K562 (cell line): ENCODE results near the gene ADARB2. TPM values are rescaled to one million over a fixed set of nuclear protein-coding genes. Genes with fewer than 3 reads are reported as not detected.

Experiments used
- ATAC-seq: fragments of 200-7000 bp; cut with Tn5 transposase; 3 replicates; pipeline ENCODE4 v1.9.1; 2020; ENCODE audit warnings: moderate library complexity
- BruUV-seq: library from RNA; stranded (reverse); fragments of 400-500 nt; replicated peaks from 2 replicates; lab custom pipeline; 2021; lab: Mats Ljungman, UMichigan
- CTCF ChIA-PET: fragments of 300-600 bp; formaldehyde crosslinking; extraction: SDS; loops from one replicate; lab custom pipeline; 2021; ENCODE audit warnings: low intra/inter-chr PET ratio; lab: Yijun Ruan, JAX
- POLR2A ChIA-PET: fragments of 300-600, 350-650 bp; sonication (Branson Sonifier 250); formaldehyde crosslinking; extraction: SDS; loops from one replicate; lab custom pipeline; 2021; ENCODE audit warnings: antibody characterized with exemption, inconsistent platforms; lab: Yijun Ruan, JAX
- DNase-seq, 4 experiments: peaks; one replicate each; pipeline versions ENCODE4 v3.0.0 to v3.0.0-alpha.2; 2011 to 2018; ENCODE audit warnings: low spot score in 3 of 4, mixed read lengths in 3 of 4; ENCODE audit errors: extremely low read depth in 1 of 4
- FAIRE-seq: peaks from 2 replicates; lab custom pipeline; 2011; peaks lifted over from hg19 to GRCh38; lab: Jason Lieb, UNC
- H2AFZ ChIP-seq: 2 replicates; pipeline ENCODE4 v1.6.0; 2011; ENCODE audit warnings: low read depth, low read length, control low read depth, inconsistent platforms
- H3K27ac ChIP-seq: fragments of 200-600 bp; 3 replicates; pipeline ENCODE4 v1.8.0; 2011; ENCODE audit warnings: low read depth, mild to moderate bottlenecking, control low read depth, inconsistent platforms, low read length, moderate library complexity, mixed read lengths; ENCODE audit errors: extremely low read depth
- H3K27me3 ChIP-seq, 2 experiments: fragments of 300-600 bp in 1 of 2; 2 replicates in 1 of 2; 3 replicates in 1 of 2; pipeline versions ENCODE4 v1.6.0 to v1.8.0; 2011; ENCODE audit warnings: inconsistent platforms in 2 of 2, low read length in 2 of 2, mild to moderate bottlenecking in 1 of 2, mixed read lengths in 1 of 2, moderate library complexity in 1 of 2; ENCODE audit not compliant: control insufficient read depth in 2 of 2, insufficient read depth in 2 of 2
- H3K36me3 ChIP-seq: fragments of 300-600 bp; 3 replicates; pipeline ENCODE4 v1.8.0; 2011; ENCODE audit warnings: mild to moderate bottlenecking, low read length, inconsistent platforms; ENCODE audit not compliant: control insufficient read depth, insufficient read depth
- H3K4me1 ChIP-seq, 2 experiments: fragments of 200-600 bp in 1 of 2; replicated peaks in 1 of 2; 2 replicates in 1 of 2; 3 replicates in 1 of 2; pipeline versions ENCODE4 v1.5.1 to v1.8.0; 2011; ENCODE audit warnings: inconsistent platforms in 2 of 2, low read length in 2 of 2, mild to moderate bottlenecking in 1 of 2, mixed read lengths in 1 of 2, moderate library complexity in 1 of 2; ENCODE audit not compliant: control insufficient read depth in 2 of 2, insufficient read depth in 2 of 2
- H3K4me2 ChIP-seq: 2 replicates; pipeline ENCODE4 v1.6.1; 2011; ENCODE audit warnings: low read length, control low read depth, inconsistent platforms, mixed read lengths; ENCODE audit not compliant: insufficient read depth
- H3K4me3 ChIP-seq: fragments of 200-600 bp; sonication (generic), shearing (Covaris generic); 2 replicates; pipeline ENCODE4 v1.5.1; 2016; ENCODE audit warnings: control low read depth, inconsistent platforms
- H3K79me2 ChIP-seq: fragments of 200-600 bp; 3 replicates; pipeline ENCODE4 v1.8.0; 2011; ENCODE audit warnings: low read length, inconsistent platforms; ENCODE audit not compliant: control insufficient read depth, insufficient read depth
- H3K9ac ChIP-seq, 2 experiments: 2 replicates each; pipeline versions ENCODE4 v1.6.0 to v1.6.1; 2011; ENCODE audit warnings: low read depth in 2 of 2, low read length in 2 of 2, control low read depth in 1 of 2, inconsistent platforms in 1 of 2, mild to moderate bottlenecking in 1 of 2, mixed read lengths in 1 of 2; ENCODE audit not compliant: insufficient read depth in 1 of 2
- H3K9me1 ChIP-seq: one replicate; pipeline ENCODE4 v1.6.0; 2011; ENCODE audit warnings: inconsistent platforms, mild to moderate bottlenecking, low read length, moderate library complexity; ENCODE audit not compliant: control insufficient read depth, insufficient read depth
- H3K9me3 ChIP-seq: replicated peaks from 2 replicates; pipeline ENCODE4 v1.5.1; 2011; ENCODE audit warnings: low read depth, low read length, inconsistent platforms; ENCODE audit not compliant: control insufficient read depth, insufficient read depth
- H4K20me1 ChIP-seq: replicated peaks from 2 replicates; pipeline ENCODE4 v1.6.1; 2011; ENCODE audit warnings: low read length, inconsistent platforms, mixed read lengths; ENCODE audit not compliant: control insufficient read depth, insufficient read depth
- BHLHE40 ChIP-seq: IDR thresholded peaks from 2 replicates; pipeline ENCODE4 v1.6.1; 2011; ENCODE audit warnings: low read length, improper control_type of control experiment
- POLR2AphosphoS2 ChIP-seq: IDR thresholded peaks from 2 replicates; pipeline ENCODE4 v1.6.1; 2012; ENCODE audit warnings: low read length, improper control_type of control experiment
- RB1 ChIP-seq: fragments of 450-650 bp; IDR thresholded peaks from 2 replicates; pipeline ENCODE4 v1.6.1; 2017; ENCODE audit warnings: low read depth, mild to moderate bottlenecking
- RBM17 ChIP-seq: fragments of 200-400 bp; formaldehyde crosslinking; IDR thresholded peaks from 2 replicates; pipeline ENCODE4 v1.6.1; 2017; ENCODE audit warnings: low read depth, mild to moderate bottlenecking, low read length, borderline replicate concordance
- SMAD1 ChIP-seq: fragments of 150-350 bp; IDR thresholded peaks from 2 replicates; pipeline ENCODE4 v1.6.1; 2014; ENCODE audit warnings: low read length, low read depth; ENCODE audit not compliant: partially characterized antibody
- XRCC4 ChIP-seq: IDR thresholded peaks from one replicate; pipeline ENCODE4 v1.6.1; 2011; ENCODE audit not compliant: insufficient read depth, insufficient read length; ENCODE audit errors: extremely low read depth
- ZKSCAN3 ChIP-seq: fragments of 250-450 bp; sonication (Bioruptor Pico); IDR thresholded peaks from 2 replicates; pipeline ENCODE4 v1.4.0; 2020
- ZNF143 ChIP-seq: sonication (generic); formaldehyde crosslinking; IDR thresholded peaks from 2 replicates; pipeline ENCODE4 v1.9.0; 2022; ENCODE audit warnings: mild to moderate bottlenecking, missing genetic modification reagents
- ZNF668 ChIP-seq: fragments of 250-450 bp; sonication (Bioruptor Pico); IDR thresholded peaks from 2 replicates; pipeline ENCODE4 v1.8.0; 2022; ENCODE audit warnings: mild to moderate bottlenecking, inconsistent platforms
- WGBS: fragments of 100-300 bp; shearing (Covaris generic); methylation state at CpG from one replicate; pipeline ENCODE4 v1.1.6; 2016; ENCODE audit warnings: low coverage, mixed read lengths; ENCODE audit not compliant: insufficient coverage; ENCODE audit errors: missing lambda C conversion rate; 5-methylcytosine and 5-hydroxymethylcytosine counted together
- in situ Hi-C: fragments of 300-500 bp; cut with MboI; formaldehyde crosslinking; loops from 4 replicates; pipeline ENCODE4 v1.15.0; 2018; ENCODE audit warnings: inconsistent platforms, mixed read lengths
- intact Hi-C: fragments of 100-400 bp; cut with micrococcal nuclease; formaldehyde crosslinking; loops from 2 replicates; pipeline ENCODE4 v1.14.2; 2022
- polyA plus RNA-seq, 8 experiments: library from polyadenylated mRNA; depleted of rRNA in 4 of 8; stranded (reverse) in 5 of 8; unstranded in 3 of 8; fragments of >200 nt; fragmentation: Nextera tagmentation in 2 of 8; fragmentation: Illumina TruSeq in 1 of 8; extraction: Ambion mirVana in 2 of 8; extraction: Trizol in 1 of 8; gene quantifications; 2 replicates each; pipeline versions ENCODE4 v1.2.1 to v1.2.3, GENCODE V29; 2011 to 2014; ENCODE audit warnings: inconsistent platforms in 1 of 8, missing spikeins in 1 of 8
- total RNA-seq, 7 experiments: library from RNA; depleted of rRNA in 6 of 7; stranded (reverse); fragments of >200 nt in 6 of 7; fragmentation: Illumina TruSeq in 2 of 7; extraction: Trizol in 2 of 7; gene quantifications; 2 replicates each; pipeline versions ENCODE4 v1.2.1 to v1.2.3, GENCODE V29; 2011 to 2021; ENCODE audit warnings: low replicate concordance in 1 of 7
- TF ChIP-seq, protein P1 (sequence below): sonication (generic); formaldehyde crosslinking; IDR thresholded peaks from 2 replicates; pipeline ENCODE4 v1.8.0; 2023; ENCODE audit warnings: mild to moderate bottlenecking, missing genetic modification reagents
- TF ChIP-seq, protein P2 (sequence below): fragments of 150-350 bp; IDR thresholded peaks from 2 replicates; pipeline ENCODE4 v1.6.1; 2014; ENCODE audit warnings: low read depth, mild to moderate bottlenecking, low read length, borderline replicate concordance
- TF ChIP-seq, protein P3 (sequence below): fragments of 450-650 bp; IDR thresholded peaks from 2 replicates; pipeline ENCODE4 v1.6.1; 2017; ENCODE audit warnings: antibody characterized with exemption, mild to moderate bottlenecking

The ADARB2 gene
- total and polyA plus RNA-seq, 9 of the 15 experiments (the other 6 are each of a cell fraction or from before 2014, with no cell fraction given), result not detected

GRCh38 chr10:1449021-1449420, 288.3 kb downstream of the ADARB2 start:
- DNase-seq (no peak), ATAC-seq (no peak), FAIRE-seq (no peak)
- Histone ChIP-seq H4K20me1 (no peaks in the 10 kb centered on the region; the same call in 1 of the 2 replicates), H3K4me1 (no peaks in the 10 kb centered on the region), H3K9ac (no peak overlapping the region), H3K27ac (no peak overlapping the region), H3K9me3 (no peaks in the 10 kb centered on the region), H3K36me3 (no peaks in the 10 kb centered on the region), H3K4me2 (no peak overlapping the region), H2AFZ (no peak overlapping the region), H3K4me3 (no peak overlapping the region), H3K79me2 (no peaks in the 10 kb centered on the region), H3K27me3 (peaks cover 3 to 15% of the 10 kb centered on the region in 2 experiments; a peak in 2 of 5 replicates), H3K9me1 (no peaks in the 10 kb centered on the region)
- in situ Hi-C loops, result no loop called here
- ChIA-PET CTCF (no interaction called here), POLR2A (no interaction called here)
- BruUV-seq, result no TSS peak
- 0% methylated on average over 7 of the region's 7 CpGs for WGBS
- intact Hi-C loops, result no loop called here
- TF ChIP-seq RBM17 (no peak), RB1 (no peak), ZNF668 (no peak), SMAD1 (no peak), XRCC4 (no peak), ZKSCAN3 (CRISPR knock-in tag) (no peak), ZNF143 (CRISPR knock-in tag) (no peak), POLR2AphosphoS2 (no peak), BHLHE40 (no peak)
- TF ChIP-seq, protein P1, sequence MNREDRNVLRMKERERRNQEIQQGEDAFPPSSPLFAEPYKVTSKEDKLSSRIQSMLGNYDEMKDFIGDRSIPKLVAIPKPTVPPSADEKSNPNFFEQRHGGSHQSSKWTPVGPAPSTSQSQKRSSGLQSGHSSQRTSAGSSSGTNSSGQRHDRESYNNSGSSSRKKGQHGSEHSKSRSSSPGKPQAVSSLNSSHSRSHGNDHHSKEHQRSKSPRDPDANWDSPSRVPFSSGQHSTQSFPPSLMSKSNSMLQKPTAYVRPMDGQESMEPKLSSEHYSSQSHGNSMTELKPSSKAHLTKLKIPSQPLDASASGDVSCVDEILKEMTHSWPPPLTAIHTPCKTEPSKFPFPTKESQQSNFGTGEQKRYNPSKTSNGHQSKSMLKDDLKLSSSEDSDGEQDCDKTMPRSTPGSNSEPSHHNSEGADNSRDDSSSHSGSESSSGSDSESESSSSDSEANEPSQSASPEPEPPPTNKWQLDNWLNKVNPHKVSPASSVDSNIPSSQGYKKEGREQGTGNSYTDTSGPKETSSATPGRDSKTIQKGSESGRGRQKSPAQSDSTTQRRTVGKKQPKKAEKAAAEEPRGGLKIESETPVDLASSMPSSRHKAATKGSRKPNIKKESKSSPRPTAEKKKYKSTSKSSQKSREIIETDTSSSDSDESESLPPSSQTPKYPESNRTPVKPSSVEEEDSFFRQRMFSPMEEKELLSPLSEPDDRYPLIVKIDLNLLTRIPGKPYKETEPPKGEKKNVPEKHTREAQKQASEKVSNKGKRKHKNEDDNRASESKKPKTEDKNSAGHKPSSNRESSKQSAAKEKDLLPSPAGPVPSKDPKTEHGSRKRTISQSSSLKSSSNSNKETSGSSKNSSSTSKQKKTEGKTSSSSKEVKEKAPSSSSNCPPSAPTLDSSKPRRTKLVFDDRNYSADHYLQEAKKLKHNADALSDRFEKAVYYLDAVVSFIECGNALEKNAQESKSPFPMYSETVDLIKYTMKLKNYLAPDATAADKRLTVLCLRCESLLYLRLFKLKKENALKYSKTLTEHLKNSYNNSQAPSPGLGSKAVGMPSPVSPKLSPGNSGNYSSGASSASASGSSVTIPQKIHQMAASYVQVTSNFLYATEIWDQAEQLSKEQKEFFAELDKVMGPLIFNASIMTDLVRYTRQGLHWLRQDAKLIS (CRISPR knock-in tag), result no peak
- TF ChIP-seq, protein P2, sequence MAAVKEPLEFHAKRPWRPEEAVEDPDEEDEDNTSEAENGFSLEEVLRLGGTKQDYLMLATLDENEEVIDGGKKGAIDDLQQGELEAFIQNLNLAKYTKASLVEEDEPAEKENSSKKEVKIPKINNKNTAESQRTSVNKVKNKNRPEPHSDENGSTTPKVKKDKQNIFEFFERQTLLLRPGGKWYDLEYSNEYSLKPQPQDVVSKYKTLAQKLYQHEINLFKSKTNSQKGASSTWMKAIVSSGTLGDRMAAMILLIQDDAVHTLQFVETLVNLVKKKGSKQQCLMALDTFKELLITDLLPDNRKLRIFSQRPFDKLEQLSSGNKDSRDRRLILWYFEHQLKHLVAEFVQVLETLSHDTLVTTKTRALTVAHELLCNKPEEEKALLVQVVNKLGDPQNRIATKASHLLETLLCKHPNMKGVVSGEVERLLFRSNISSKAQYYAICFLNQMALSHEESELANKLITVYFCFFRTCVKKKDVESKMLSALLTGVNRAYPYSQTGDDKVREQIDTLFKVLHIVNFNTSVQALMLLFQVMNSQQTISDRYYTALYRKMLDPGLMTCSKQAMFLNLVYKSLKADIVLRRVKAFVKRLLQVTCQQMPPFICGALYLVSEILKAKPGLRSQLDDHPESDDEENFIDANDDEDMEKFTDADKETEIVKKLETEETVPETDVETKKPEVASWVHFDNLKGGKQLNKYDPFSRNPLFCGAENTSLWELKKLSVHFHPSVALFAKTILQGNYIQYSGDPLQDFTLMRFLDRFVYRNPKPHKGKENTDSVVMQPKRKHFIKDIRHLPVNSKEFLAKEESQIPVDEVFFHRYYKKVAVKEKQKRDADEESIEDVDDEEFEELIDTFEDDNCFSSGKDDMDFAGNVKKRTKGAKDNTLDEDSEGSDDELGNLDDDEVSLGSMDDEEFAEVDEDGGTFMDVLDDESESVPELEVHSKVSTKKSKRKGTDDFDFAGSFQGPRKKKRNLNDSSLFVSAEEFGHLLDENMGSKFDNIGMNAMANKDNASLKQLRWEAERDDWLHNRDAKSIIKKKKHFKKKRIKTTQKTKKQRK, result no peak
- TF ChIP-seq, protein P3, sequence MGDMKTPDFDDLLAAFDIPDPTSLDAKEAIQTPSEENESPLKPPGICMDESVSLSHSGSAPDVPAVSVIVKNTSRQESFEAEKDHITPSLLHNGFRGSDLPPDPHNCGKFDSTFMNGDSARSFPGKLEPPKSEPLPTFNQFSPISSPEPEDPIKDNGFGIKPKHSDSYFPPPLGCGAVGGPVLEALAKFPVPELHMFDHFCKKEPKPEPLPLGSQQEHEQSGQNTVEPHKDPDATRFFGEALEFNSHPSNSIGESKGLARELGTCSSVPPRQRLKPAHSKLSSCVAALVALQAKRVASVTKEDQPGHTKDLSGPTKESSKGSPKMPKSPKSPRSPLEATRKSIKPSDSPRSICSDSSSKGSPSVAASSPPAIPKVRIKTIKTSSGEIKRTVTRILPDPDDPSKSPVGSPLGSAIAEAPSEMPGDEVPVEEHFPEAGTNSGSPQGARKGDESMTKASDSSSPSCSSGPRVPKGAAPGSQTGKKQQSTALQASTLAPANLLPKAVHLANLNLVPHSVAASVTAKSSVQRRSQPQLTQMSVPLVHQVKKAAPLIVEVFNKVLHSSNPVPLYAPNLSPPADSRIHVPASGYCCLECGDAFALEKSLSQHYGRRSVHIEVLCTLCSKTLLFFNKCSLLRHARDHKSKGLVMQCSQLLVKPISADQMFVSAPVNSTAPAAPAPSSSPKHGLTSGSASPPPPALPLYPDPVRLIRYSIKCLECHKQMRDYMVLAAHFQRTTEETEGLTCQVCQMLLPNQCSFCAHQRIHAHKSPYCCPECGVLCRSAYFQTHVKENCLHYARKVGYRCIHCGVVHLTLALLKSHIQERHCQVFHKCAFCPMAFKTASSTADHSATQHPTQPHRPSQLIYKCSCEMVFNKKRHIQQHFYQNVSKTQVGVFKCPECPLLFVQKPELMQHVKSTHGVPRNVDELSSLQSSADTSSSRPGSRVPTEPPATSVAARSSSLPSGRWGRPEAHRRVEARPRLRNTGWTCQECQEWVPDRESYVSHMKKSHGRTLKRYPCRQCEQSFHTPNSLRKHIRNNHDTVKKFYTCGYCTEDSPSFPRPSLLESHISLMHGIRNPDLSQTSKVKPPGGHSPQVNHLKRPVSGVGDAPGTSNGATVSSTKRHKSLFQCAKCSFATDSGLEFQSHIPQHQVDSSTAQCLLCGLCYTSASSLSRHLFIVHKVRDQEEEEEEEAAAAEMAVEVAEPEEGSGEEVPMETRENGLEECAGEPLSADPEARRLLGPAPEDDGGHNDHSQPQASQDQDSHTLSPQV, result no peak
